Neutrophil (primary cell): Measurements from ENCODE around the gene KCNE4.

Experiments
- H3K27ac ChIP-seq: fragments of 200-600 bp; sonication (generic); 2 replicates; pipeline ENCODE4 v1.5.1; 2016; ENCODE audit warnings: mild to moderate bottlenecking, moderate library complexity
- H3K27me3 ChIP-seq: fragments of 200-600 bp; sonication (generic); 2 replicates; pipeline ENCODE4 v1.6.0; 2016; ENCODE audit warnings: mild to moderate bottlenecking
- H3K36me3 ChIP-seq: fragments of 200-600 bp; sonication (generic); 2 replicates; pipeline ENCODE4 v1.5.1; 2017
- H3K4me1 ChIP-seq, 2 experiments: fragments of 200-600 bp in 1 of 2; sonication (generic) in 1 of 2; 1 replicate in 1 of 2; 2 replicates in 1 of 2; pipeline versions ENCODE4 v1.5.1 to v1.6.1; 2013 to 2016; ENCODE audit warnings: low read depth in 1 of 2, low read length in 1 of 2, mild to moderate bottlenecking in 1 of 2, moderate library complexity in 1 of 2; ENCODE audit not compliant: control insufficient read depth in 1 of 2, insufficient read depth in 1 of 2
- H3K4me3 ChIP-seq, 2 experiments: fragments of 200-600 bp in 1 of 2; sonication (generic) in 1 of 2; 1 replicate in 1 of 2; 2 replicates in 1 of 2; pipeline ENCODE4 v1.5.1; 2013 to 2016; ENCODE audit warnings: low read depth in 1 of 2, low read length in 1 of 2, mild to moderate bottlenecking in 1 of 2, moderate library complexity in 1 of 2
- H3K9me3 ChIP-seq: fragments of 200-600 bp; sonication (generic); 2 replicates; pipeline ENCODE4 v1.5.1; 2016
- TF ChIP-seq, protein P1 (sequence below): fragments of 200-600 bp; sonication (generic); IDR thresholded peaks from 2 replicates; pipeline ENCODE4 v1.5.1; 2016; ENCODE audit warnings: antibody characterized with exemption

Gene KCNE4

DNA sequence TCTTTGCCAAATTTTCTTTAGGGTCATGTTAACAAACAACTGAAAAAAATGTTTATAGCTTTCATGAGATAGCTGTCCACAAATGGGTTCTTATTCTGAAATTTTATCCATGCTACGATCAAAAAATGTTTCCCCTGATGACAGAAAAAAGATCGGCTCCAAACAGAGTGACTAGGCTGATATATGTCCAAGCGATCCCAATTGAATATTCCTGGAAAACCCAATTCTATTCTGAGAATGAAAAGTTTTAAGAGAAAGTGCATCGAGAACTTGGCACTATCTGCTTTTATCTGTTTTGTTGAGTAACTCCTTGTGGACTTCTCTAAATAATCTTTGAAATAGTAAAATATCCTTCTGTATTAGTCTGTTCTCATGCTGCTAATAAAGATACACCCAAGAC, 19.1 kb downstream of the KCNE4 start:
- no peak overlapping the region for H3K4me3 ChIP-seq
- peaks cover 3% of the 10 kb centered on the region for H3K27me3 ChIP-seq
- no peaks in the 10 kb centered on the region for H3K4me1 ChIP-seq
- no peaks in the 10 kb centered on the region for H3K9me3 ChIP-seq
- H3K27ac ChIP-seq: no peak overlapping the region
- TF ChIP-seq, protein P1, sequence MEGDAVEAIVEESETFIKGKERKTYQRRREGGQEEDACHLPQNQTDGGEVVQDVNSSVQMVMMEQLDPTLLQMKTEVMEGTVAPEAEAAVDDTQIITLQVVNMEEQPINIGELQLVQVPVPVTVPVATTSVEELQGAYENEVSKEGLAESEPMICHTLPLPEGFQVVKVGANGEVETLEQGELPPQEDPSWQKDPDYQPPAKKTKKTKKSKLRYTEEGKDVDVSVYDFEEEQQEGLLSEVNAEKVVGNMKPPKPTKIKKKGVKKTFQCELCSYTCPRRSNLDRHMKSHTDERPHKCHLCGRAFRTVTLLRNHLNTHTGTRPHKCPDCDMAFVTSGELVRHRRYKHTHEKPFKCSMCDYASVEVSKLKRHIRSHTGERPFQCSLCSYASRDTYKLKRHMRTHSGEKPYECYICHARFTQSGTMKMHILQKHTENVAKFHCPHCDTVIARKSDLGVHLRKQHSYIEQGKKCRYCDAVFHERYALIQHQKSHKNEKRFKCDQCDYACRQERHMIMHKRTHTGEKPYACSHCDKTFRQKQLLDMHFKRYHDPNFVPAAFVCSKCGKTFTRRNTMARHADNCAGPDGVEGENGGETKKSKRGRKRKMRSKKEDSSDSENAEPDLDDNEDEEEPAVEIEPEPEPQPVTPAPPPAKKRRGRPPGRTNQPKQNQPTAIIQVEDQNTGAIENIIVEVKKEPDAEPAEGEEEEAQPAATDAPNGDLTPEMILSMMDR: no peak
- H3K36me3 ChIP-seq: no peaks in the 10 kb centered on the region

DNA sequence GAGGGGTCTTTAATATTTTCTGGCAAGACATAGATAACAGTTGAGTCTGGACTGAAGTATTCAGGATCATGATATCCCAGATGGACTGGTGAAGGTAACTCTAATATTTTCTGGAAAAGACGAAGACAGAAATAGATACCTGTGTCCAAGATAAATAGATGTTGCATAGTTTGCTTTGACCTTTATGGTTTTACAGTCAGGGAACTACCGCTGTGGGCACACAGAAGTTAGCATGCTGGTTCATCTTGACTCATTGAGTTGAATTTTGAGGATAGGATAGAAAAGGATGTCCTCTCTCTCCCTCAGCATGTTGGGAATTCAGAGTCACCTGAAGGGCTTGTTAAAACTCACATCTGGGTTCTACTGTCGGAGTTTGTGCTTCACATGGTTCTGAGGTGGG, 20.8 kb downstream of the KCNE4 start:
- Histone ChIP-seq H3K36me3 (no peaks in the 10 kb centered on the region), H3K9me3 (no peaks in the 10 kb centered on the region), H3K27me3 (peaks cover 3% of the 10 kb centered on the region), H3K4me1 (no peaks in the 10 kb centered on the region), H3K27ac (no peak overlapping the region), H3K4me3 (no peak overlapping the region)
- TF ChIP-seq, protein P1: no peak

DNA sequence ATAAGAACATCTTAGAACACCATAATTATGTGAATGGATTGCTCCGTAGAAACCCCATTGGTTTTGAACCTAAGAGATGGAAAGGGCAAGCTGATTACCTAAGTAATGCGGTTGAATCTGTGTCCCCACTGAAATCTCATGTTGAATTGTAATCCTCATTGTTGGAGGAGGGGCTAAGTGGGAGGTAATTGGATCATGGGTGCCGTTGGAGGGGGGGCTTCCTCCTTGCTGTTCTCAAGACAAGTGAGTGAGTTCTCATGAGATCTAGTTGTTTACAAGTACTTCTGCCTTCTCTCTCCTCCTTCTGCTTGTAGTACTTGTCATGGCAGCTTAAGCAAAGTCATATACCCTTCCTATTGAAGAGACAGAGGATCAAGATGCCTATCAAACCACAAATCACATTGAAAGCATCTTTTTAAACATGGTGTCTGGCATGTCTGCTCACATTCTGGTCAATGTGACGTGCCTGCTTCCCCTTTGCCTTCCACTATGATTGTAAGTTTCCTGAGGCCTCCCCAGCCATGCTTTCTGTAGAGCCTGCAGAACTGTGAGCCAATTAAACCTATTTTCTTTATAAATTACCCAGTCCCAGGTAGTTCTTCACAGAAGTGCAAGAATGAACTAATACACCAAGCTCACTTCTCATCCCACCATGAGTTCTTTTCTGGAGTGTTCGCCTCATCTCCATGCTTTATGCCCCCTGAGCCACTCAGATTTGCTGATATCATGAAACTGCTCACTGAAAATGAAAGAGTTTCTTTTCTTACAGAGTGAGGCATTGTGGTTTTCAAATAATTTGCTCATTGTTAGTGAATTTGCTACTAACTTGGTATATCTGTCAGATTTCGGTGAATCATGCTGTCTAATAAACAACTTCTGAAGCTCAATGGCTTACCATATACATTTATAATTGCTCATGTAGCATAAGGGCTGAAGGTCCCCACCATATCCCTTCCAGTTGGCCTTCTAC, 23.6 kb downstream of the KCNE4 start:
- Histone ChIP-seq H3K9me3 (no peaks in the 10 kb centered on the region), H3K36me3 (no peaks in the 10 kb centered on the region), H3K4me3 (no peak overlapping the region), H3K27me3 (no peaks in the 10 kb centered on the region), H3K27ac (no peak overlapping the region), H3K4me1 (no peaks in the 10 kb centered on the region)
- TF ChIP-seq, protein P1: no peak

DNA sequence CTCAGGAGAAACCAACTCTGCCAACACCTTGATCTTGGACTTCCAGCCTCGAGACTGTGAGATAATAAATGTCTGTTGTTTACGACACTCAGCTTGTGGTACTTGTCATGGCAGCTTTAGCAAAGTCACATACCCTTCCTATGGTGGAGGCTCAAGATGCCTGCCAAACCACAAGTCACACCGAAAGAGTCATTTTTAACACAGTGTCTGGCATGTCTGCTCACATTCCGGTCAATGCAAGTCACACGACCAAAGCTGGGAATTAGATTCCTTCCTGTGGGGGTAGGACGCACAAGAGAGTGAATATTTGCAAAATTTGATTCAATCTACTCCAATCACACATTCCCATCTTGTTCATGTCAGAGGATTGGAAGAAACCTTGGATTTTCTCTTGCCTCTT, 24.6 kb downstream of the KCNE4 start:
- Histone ChIP-seq H3K9me3 (no peaks in the 10 kb centered on the region), H3K4me3 (no peak overlapping the region), H3K4me1 (no peaks in the 10 kb centered on the region), H3K27ac (no peak overlapping the region), H3K36me3 (no peaks in the 10 kb centered on the region), H3K27me3 (no peaks in the 10 kb centered on the region)
- TF ChIP-seq, protein P1: no peak

DNA sequence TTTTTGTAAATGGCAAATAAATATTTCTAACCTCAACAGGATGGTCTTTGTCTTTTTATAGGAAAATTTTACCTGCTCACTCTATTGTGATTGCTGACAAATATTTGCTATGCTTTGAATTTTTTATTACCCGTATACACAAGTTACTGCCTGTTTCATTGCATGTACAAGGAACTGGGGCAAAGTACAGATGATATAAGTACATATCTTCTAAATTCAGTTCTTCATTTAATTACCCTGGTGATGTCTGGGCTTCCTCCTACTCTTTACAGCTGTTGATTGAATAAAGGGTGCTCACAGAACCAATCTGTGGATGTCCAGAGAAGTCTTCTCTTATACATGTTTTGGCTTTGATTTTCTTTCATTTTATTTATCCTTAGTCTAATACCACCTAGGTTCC, 26.5 kb downstream of the KCNE4 start:
- no peak overlapping the region for H3K4me3 ChIP-seq
- H3K4me1 ChIP-seq: no peaks in the 10 kb centered on the region
- no peak overlapping the region for H3K27ac ChIP-seq
- no peaks in the 10 kb centered on the region for H3K9me3 ChIP-seq
- H3K36me3 ChIP-seq: no peaks in the 10 kb centered on the region
- TF ChIP-seq, protein P1: no peak
- no peaks in the 10 kb centered on the region for H3K27me3 ChIP-seq
